H1 (cell line): ENCODE data around the gene HLA-A. TPM values are rescaled to one million over a fixed set of nuclear protein-coding genes. Genes with fewer than 3 reads are reported as not detected.

Experiments
- CTCF ChIA-PET: fragments of 300-600 bp; sonication (Branson Sonifier 250); formaldehyde crosslinking; loops from one replicate; lab custom pipeline; 2021; ENCODE audit not compliant: partially characterized antibody; lab: Charles Lee
- POLR2A ChIA-PET: fragments of 300-600 bp; sonication (Branson Sonifier 250); formaldehyde crosslinking; loops from one replicate; lab custom pipeline; 2021; ENCODE audit warnings: inconsistent platforms; ENCODE audit not compliant: partially characterized antibody; lab: Charles Lee
- DNase-seq, 2 experiments: peaks; one replicate each; pipeline versions ENCODE4 v3.0.0 to v3.0.0-alpha.2; 2010 to 2022; ENCODE audit warnings: low spot score in 2 of 2, low read depth in 1 of 2, mixed read lengths in 1 of 2
- FAIRE-seq: peaks from 2 replicates; lab custom pipeline; 2011; peaks lifted over from hg19 to GRCh38; lab: Jason Lieb, UNC
- H2AFZ ChIP-seq: 2 replicates; pipeline ENCODE4 v1.8.1; 2012; ENCODE audit warnings: low read length, inconsistent platforms
- H2AK5ac ChIP-seq: 2 replicates; pipeline ENCODE4 v1.6.1; 2013; ENCODE audit warnings: low read depth, low read length
- H2BK120ac ChIP-seq: replicated peaks from 2 replicates; pipeline ENCODE3; 2013; ENCODE audit warnings: low read depth, low read length, inconsistent platforms
- H2BK12ac ChIP-seq: 2 replicates; pipeline ENCODE4 v1.6.1; 2013; ENCODE audit warnings: low read depth, low read length
- H2BK15ac ChIP-seq: 2 replicates; pipeline ENCODE4 v1.6.1; 2013; ENCODE audit warnings: low read length
- H2BK20ac ChIP-seq: 2 replicates; pipeline ENCODE4 v1.6.1; 2013; ENCODE audit warnings: low read length
- H2BK5ac ChIP-seq: 2 replicates; pipeline ENCODE4 v1.6.1; 2013; ENCODE audit warnings: low read depth, low read length
- H3K14ac ChIP-seq: 2 replicates; pipeline ENCODE4 v1.6.1; 2013; ENCODE audit warnings: inconsistent platforms; ENCODE audit not compliant: insufficient read length
- H3K18ac ChIP-seq: 2 replicates; pipeline ENCODE4 v1.6.1; 2013; ENCODE audit warnings: low read length; ENCODE audit errors: extremely low read depth
- H3K23ac ChIP-seq: 2 replicates; pipeline ENCODE4 v1.6.1; 2013; ENCODE audit warnings: inconsistent platforms; ENCODE audit not compliant: insufficient read length
- H3K23me2 ChIP-seq: 2 replicates; pipeline ENCODE4 v1.6.1; 2013; ENCODE audit warnings: low read depth, low read length
- H3K27ac ChIP-seq: 2 replicates; pipeline ENCODE4 v1.6.1; 2011; ENCODE audit warnings: low read depth, low read length, inconsistent platforms
- H3K27me3 ChIP-seq, 4 experiments: replicated peaks in 1 of 4; 1 replicate in 1 of 4; 2 replicates in 3 of 4; pipeline versions ENCODE4 v1.6.1 to v1.8.1; 2011 to 2013; ENCODE audit warnings: low read length in 3 of 4, mild to moderate bottlenecking in 3 of 4, inconsistent platforms in 2 of 4, mixed read lengths in 2 of 4, moderate library complexity in 1 of 4; ENCODE audit not compliant: control insufficient read depth in 3 of 4, insufficient read depth in 3 of 4; ENCODE audit errors: extremely low read depth in 1 of 4
- H3K36me3 ChIP-seq, 4 experiments: 2 replicates each; pipeline versions ENCODE4 v1.6.1 to v1.8.1; 2011 to 2013; ENCODE audit warnings: mild to moderate bottlenecking in 4 of 4, low read length in 3 of 4, moderate library complexity in 2 of 4, control low read depth in 1 of 4, inconsistent platforms in 1 of 4; ENCODE audit not compliant: insufficient read depth in 4 of 4, control insufficient read depth in 2 of 4
- H3K4ac ChIP-seq: replicated peaks from 2 replicates; pipeline ENCODE3; 2013; ENCODE audit warnings: low read length, low read depth, mixed read lengths, inconsistent platforms; ENCODE audit not compliant: insufficient read length
- H3K4me1 ChIP-seq, 4 experiments: replicated peaks in 1 of 4; 1 replicate in 1 of 4; 2 replicates in 3 of 4; pipeline versions ENCODE4 v1.6.1 to v1.8.1; 2011 to 2013; ENCODE audit warnings: low read length in 3 of 4, inconsistent platforms in 2 of 4, mixed read lengths in 1 of 4; ENCODE audit not compliant: insufficient read depth in 4 of 4, control insufficient read depth in 3 of 4
- H3K4me2 ChIP-seq, 2 experiments: 2 replicates each; pipeline versions ENCODE4 v1.6.1 to v1.8.1; 2011 to 2013; ENCODE audit warnings: low read depth in 2 of 2, low read length in 2 of 2, control low read depth in 1 of 2, inconsistent platforms in 1 of 2, mild to moderate bottlenecking in 1 of 2; ENCODE audit not compliant: insufficient read depth in 1 of 2
- H3K4me3 ChIP-seq, 4 experiments: fragments of 200-600, 300-600 bp in 1 of 4; sonication (generic), shearing (Covaris generic), sonication (Bioruptor Twin) in 1 of 4; 2 replicates each; pipeline versions ENCODE4 v1.5.1 to v1.8.1; 2011 to 2016; ENCODE audit warnings: low read length in 4 of 4, low read depth in 3 of 4, control low read depth in 2 of 4, inconsistent platforms in 2 of 4, mild to moderate bottlenecking in 2 of 4, mixed read lengths in 1 of 4, moderate library complexity in 1 of 4; ENCODE audit not compliant: insufficient read depth in 2 of 4; ENCODE audit errors: extremely low read depth in 1 of 4
- H3K56ac ChIP-seq: replicated peaks from 2 replicates; pipeline ENCODE3; 2013; ENCODE audit warnings: low read depth, mild to moderate bottlenecking, mixed read lengths, low read length, inconsistent platforms; ENCODE audit not compliant: insufficient read length
- H3K79me1 ChIP-seq: 2 replicates; pipeline ENCODE4 v1.6.1; 2013; ENCODE audit warnings: low read depth, low read length, control low read depth
- H3K79me2 ChIP-seq, 2 experiments: 2 replicates each; pipeline versions ENCODE4 v1.6.1 to v1.8.1; 2012 to 2013; ENCODE audit warnings: low read length in 2 of 2, mild to moderate bottlenecking in 2 of 2, inconsistent platforms in 1 of 2; ENCODE audit not compliant: insufficient read depth in 2 of 2, control insufficient read depth in 1 of 2
- H3K9ac ChIP-seq, 4 experiments: replicated peaks in 1 of 4; 1 replicate in 1 of 4; 2 replicates in 3 of 4; pipeline versions ENCODE4 v1.6.1 to v1.8.1; 2011 to 2013; ENCODE audit warnings: low read depth in 3 of 4, low read length in 3 of 4, control low read depth in 2 of 4, mild to moderate bottlenecking in 2 of 4, moderate library complexity in 2 of 4, inconsistent platforms in 1 of 4; ENCODE audit errors: extremely low read depth in 1 of 4
- H3K9me3 ChIP-seq, 2 experiments: 2 replicates each; pipeline versions ENCODE4 v1.6.1 to v1.8.1; 2012 to 2013; ENCODE audit warnings: mild to moderate bottlenecking in 2 of 2, moderate library complexity in 2 of 2, control low read depth in 1 of 2, inconsistent platforms in 1 of 2, low read depth in 1 of 2, low read length in 1 of 2, mixed read lengths in 1 of 2; ENCODE audit not compliant: insufficient read depth in 2 of 2
- H4K20me1 ChIP-seq, 2 experiments: replicated peaks in 1 of 2; 2 replicates each; pipeline versions ENCODE3 to v1.8.1; 2011 to 2013; ENCODE audit warnings: inconsistent platforms in 2 of 2, low read length in 2 of 2, mild to moderate bottlenecking in 1 of 2; ENCODE audit not compliant: insufficient read depth in 2 of 2, control insufficient read depth in 1 of 2
- H4K5ac ChIP-seq: 2 replicates; pipeline ENCODE4 v1.6.1; 2013; ENCODE audit warnings: low read length, low read depth, mixed read lengths, inconsistent platforms; ENCODE audit not compliant: insufficient read length
- H4K8ac ChIP-seq: 2 replicates; pipeline ENCODE4 v1.8.0; 2013; ENCODE audit warnings: mild to moderate bottlenecking, moderate library complexity, low read length, inconsistent platforms; ENCODE audit not compliant: insufficient read depth; ENCODE audit errors: extremely low read depth
- H4K91ac ChIP-seq: replicated peaks from 2 replicates; pipeline ENCODE3; 2013; ENCODE audit warnings: low read length, mixed read lengths, inconsistent platforms; ENCODE audit not compliant: insufficient read length
- HDAC2 ChIP-seq, 2 experiments: fragments of 300-600 bp in 1 of 2; sonication (generic) in 1 of 2; IDR thresholded peaks; 2 replicates each; pipeline ENCODE4 v1.6.1; 2011 to 2012; ENCODE audit warnings: low read depth in 2 of 2, low read length in 2 of 2, mild to moderate bottlenecking in 2 of 2, moderate library complexity in 2 of 2, borderline replicate concordance in 1 of 2, inconsistent platforms in 1 of 2
- SIN3A ChIP-seq, 2 experiments: IDR thresholded peaks in 1 of 2; conservative IDR thresholded peaks in 1 of 2; 2 replicates each; pipeline ENCODE4 v1.6.1; 2011 to 2012; ENCODE audit warnings: low read length in 2 of 2, improper control_type of control experiment in 1 of 2, low read depth in 1 of 2, mild to moderate bottlenecking in 1 of 2
- SP4 ChIP-seq: IDR thresholded peaks from 2 replicates; pipeline ENCODE4 v1.6.1; 2012; ENCODE audit warnings: low read length, inconsistent platforms
- TCF12 ChIP-seq: IDR thresholded peaks from 2 replicates; pipeline ENCODE4 v1.6.1; 2011; ENCODE audit warnings: low read depth, mild to moderate bottlenecking, low read length
- WGBS, 2 experiments: shearing (Covaris generic) in 1 of 2; methylation state at CpG; one replicate each; pipeline versions ENCODE4 v1.1.6 to v1.1.7; 2013 to 2015; ENCODE audit warnings: low lambda C conversion rate in 2 of 2, mixed read lengths in 2 of 2, inconsistent platforms in 1 of 2, low coverage in 1 of 2, missing lambda C conversion rate in 1 of 2; ENCODE audit not compliant: insufficient replicate concordance in 2 of 2, insufficient coverage in 1 of 2, insufficient read length in 1 of 2; ENCODE audit errors: extremely low coverage in 1 of 2, missing lambda C conversion rate in 1 of 2; 5-methylcytosine and 5-hydroxymethylcytosine counted together
- polyA plus RNA-seq, 7 experiments: library from polyadenylated mRNA; depleted of rRNA in 3 of 7; stranded (reverse) in 5 of 7; unstranded in 2 of 7; fragments of >200 nt in 5 of 7; fragments of 200-250 nt in 2 of 7; gene quantifications; 1 replicate in 5 of 7; 2 replicates in 1 of 7; 4 replicates in 1 of 7; pipeline versions ENCODE4 v1.2.1 to v1.2.3, GENCODE V29; 2011 to 2013; ENCODE audit warnings: missing spikeins in 2 of 7, mixed read lengths in 2 of 7
- total RNA-seq: library from RNA; stranded (reverse); fragmentation: NEBNext Ultra II Directional; extraction: Animal tissue kit (Norgen Biotek cat#: 25700); gene quantifications from 2 replicates; pipeline ENCODE4 v1.2.1, GENCODE V29; 2021

The HLA-A gene
- total and polyA plus RNA-seq, 2 of the 8 experiments (the other 6 are each of a cell fraction or from before 2014, with no cell fraction given) = 221 to 474 TPM

DNA sequence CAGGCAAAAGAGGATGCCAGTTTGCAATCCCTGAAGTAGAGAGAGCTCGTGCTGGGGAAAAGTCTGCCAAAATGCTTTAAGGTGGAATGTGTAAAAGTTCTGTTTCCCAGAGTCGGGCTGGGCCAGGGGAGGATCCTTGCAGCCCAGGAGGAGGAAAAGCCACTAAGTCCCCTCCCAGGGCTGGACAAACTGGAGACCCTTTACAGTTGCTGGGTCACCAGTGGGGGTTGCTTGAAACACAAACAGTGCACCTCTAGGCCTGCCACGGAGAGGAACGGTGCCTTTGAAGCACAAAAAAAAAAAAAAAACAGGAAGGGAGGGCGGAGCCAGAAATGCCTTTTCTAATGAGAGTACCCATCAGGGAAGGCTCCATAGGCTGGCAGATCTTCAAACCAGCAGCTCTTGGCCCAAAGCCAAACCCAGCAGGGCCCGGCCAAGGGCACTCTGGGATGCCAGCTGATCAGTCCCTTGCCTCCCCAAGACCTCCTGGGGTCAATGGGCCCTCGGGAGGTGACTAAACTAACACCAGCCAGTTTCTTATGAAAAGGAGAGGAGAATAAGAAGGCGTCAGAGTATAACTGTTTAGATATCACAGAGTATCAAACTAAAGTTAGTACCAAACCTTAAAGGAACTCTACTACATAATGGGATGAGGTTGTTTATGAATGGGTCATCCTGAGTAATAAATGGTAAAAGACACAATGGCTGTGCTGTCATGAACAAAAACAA, 23.7 kb downstream of the HLA-A start:
- H3K4me1 ChIP-seq = peaks cover 7 to 17% (median 13%) of the 10 kb centered on the region in 4 experiments
- ChIA-PET POLR2A (interaction anchor here (0.7 to 2.7 kb wide), 5 partner anchors 10 to 333 kb away, joined by 3 to 27 read pairs (median 4); partner anchors contain the start of gene GABBR1), CTCF (interaction anchor here (3.7 kb wide), 1 partner anchor 9 kb away, joined by 17 read pairs; no protein-coding TSS in a partner anchor)
- H2AK5ac ChIP-seq = 0 out of 2 replicates have a peak overlapping the region, but pooled peaks have one; percentile 72
- no peak for DNase-seq
- peak overlapping the region; percentile 91 for H2BK12ac ChIP-seq
- H3K23me2 ChIP-seq = peaks cover 3% of the 10 kb centered on the region; the same call in 1 of the 2 replicates
- no peak overlapping the region for H3K56ac ChIP-seq
- H3K9me3 ChIP-seq = no peaks in the 10 kb centered on the region
- H3K9ac ChIP-seq = 0 out of 7 replicates have a peak overlapping the region, but pooled peaks of 1 of the 4 experiments have one; percentile 11
- no peaks in the 10 kb centered on the region for H3K36me3 ChIP-seq
- no peak overlapping the region for H2BK15ac ChIP-seq
- H2BK20ac ChIP-seq = no peak overlapping the region
- no peak overlapping the region for H3K4ac ChIP-seq
- peak overlapping the region; percentile 15 for H4K91ac ChIP-seq
- H3K79me2 ChIP-seq = no peaks in the 10 kb centered on the region
- H3K27me3 ChIP-seq = no peaks in the 10 kb centered on the region
- 30% methylated on average over 8 of the region's 8 CpGs; no CpG with 5 or more reads in 1 of the 2 experiments for whole genome bisulfite sequencing, 2 experiments
- H3K4me3 ChIP-seq = peak overlapping the region in 1 of 4 experiments; percentile 42; a peak in 3 of 8 replicates
- H3K14ac ChIP-seq = no peak overlapping the region
- TF ChIP-seq SP4 (no peak), SIN3A (conservative IDR thresholded peaks at IDR 0.05 in 1 of 2, IDR thresholded peaks at IDR 0.05 in 1 of 2; ENCODE audit: low read depth in 1 of 2, low read length in 2 of 2) (0 out of 4 replicates have a peak, but pooled peaks of 1 of the 2 experiments have one; percentile 31), TCF12 (no peak), HDAC2 (IDR thresholded peaks at IDR 0.05; ENCODE audit: borderline replicate concordance in 1 of 2, low read depth in 2 of 2, low read length in 2 of 2) (no peak)
- 0 out of 2 replicates have a peak overlapping the region, but pooled peaks have one; percentile 36 for H3K27ac ChIP-seq
- no peak overlapping the region for H2AFZ ChIP-seq
- no peaks in the 10 kb centered on the region for H4K20me1 ChIP-seq
- no peak overlapping the region for H4K5ac ChIP-seq
- H3K4me2 ChIP-seq = peak overlapping the region; percentile 60 to 92
- H3K18ac ChIP-seq = peak overlapping the region; percentile 73; the same call in 1 of the 2 replicates
- 0 out of 2 replicates have a peak overlapping the region, but pooled peaks have one; percentile 7 for H4K8ac ChIP-seq
- no peaks in the 10 kb centered on the region for H3K79me1 ChIP-seq
- no peak overlapping the region for H3K23ac ChIP-seq
- peak overlapping the region; percentile 52; the same call in 1 of the 2 replicates for H2BK5ac ChIP-seq
- peak overlapping the region; percentile 94 for H2BK120ac ChIP-seq
- no peak for FAIRE-seq
